Endometrial microvascular endothelial cells (primary cell): ENCODE results near the gene FRMD3. TPM values are rescaled to one million over a fixed set of nuclear protein-coding genes. Genes with fewer than 3 reads are reported as not detected.

Experiments
- in situ Hi-C: cut with HindIII; loops from 2 replicates; pipeline ENCODE4 v1.10.0; 2017; ENCODE audit warnings: low sequenced_read_pairs, low pct_unique_long_range_greater_than_20kb; ENCODE audit errors: inconsistent ontology term
- total RNA-seq: library from RNA; depleted of rRNA; stranded (reverse); fragments of >200 nt; gene quantifications from one replicate; pipeline ENCODE4 v1.2.3, GENCODE V29; 2015; ENCODE audit errors: inconsistent ontology term

The FRMD3 gene
- total RNA-seq, 1 donor from 2014 or later, result 0.74 TPM

- in situ Hi-C loops, result no loop called here
These were observed 303.7 kb downstream of the FRMD3 start for GRCh38 chr9:83234541-83234940.

- in situ Hi-C loops, result no loop called here
These were observed 304.6 kb downstream of the FRMD3 start for GRCh38 chr9:83233647-83234046.

- in situ Hi-C loops, result no loop called here
These were observed 307.2 kb downstream of the FRMD3 start for GRCh38 chr9:83231039-83231438.

- in situ Hi-C loops, result no loop called here
These were observed 317.5 kb downstream of the FRMD3 start for GRCh38 chr9:83220730-83221129.

GRCh38 chr9:83219924-83220438 is 318.2 kb downstream of the FRMD3 start:
- in situ Hi-C loops, result no loop called here

- in situ Hi-C loops, result no loop called here
These were observed 318.9 kb downstream of the FRMD3 start for GRCh38 chr9:83219154-83219923.

GRCh38 chr9:83218411-83219090 is 319.6 kb downstream of the FRMD3 start:
- in situ Hi-C loops, result no loop called here

GRCh38 chr9:83209188-83209731 is 328.9 kb downstream of the FRMD3 start:
- in situ Hi-C loops, result no loop called here

- in situ Hi-C loops, result no loop called here
These were observed 329.9 kb downstream of the FRMD3 start for GRCh38 chr9:83208065-83208850.

GRCh38 chr9:83204047-83204446 is 334.2 kb downstream of the FRMD3 start:
- in situ Hi-C loops, result no loop called here

GRCh38 chr9:83200531-83200930 is 337.7 kb downstream of the FRMD3 start:
- in situ Hi-C loops, result no loop called here

- in situ Hi-C loops, result no loop called here
These were observed 338.4 kb downstream of the FRMD3 start for GRCh38 chr9:83199832-83200231.

GRCh38 chr9:83199240-83199639 is 339.0 kb downstream of the FRMD3 start:
- in situ Hi-C loops, result no loop called here

GRCh38 chr9:83198371-83198770 is 339.8 kb downstream of the FRMD3 start:
- in situ Hi-C loops, result no loop called here

GRCh38 chr9:83197591-83197990 is 340.6 kb downstream of the FRMD3 start:
- in situ Hi-C loops, result no loop called here

- in situ Hi-C loops, result no loop called here
These were observed 341.3 kb downstream of the FRMD3 start for GRCh38 chr9:83196946-83197345.
